NCI-H446 (cell line): ENCODE data around the gene DPP10.
"Not testable (repeated sequence)": the region's sequence is repeated elsewhere in the genome, so short reads cannot be mapped to it uniquely, and the experiment has no call there.

ENCODE experiments used
- DNase-seq, 2 experiments: peaks; one replicate each; lab custom pipeline; 2025; lab: John Stamatoyannopoulos, UW

DPP10 gene

GRCh38 chr2:114442510-114442909 lies at the start of gene DPP10:
Gene DPP10 (plus strand): TSS chr2:114442641.
- DNase-seq: no peak

GRCh38 chr2:114400890-114401289 lies 41.6 kb upstream of the DPP10 start:
- no peak for DNase-seq

DNA sequence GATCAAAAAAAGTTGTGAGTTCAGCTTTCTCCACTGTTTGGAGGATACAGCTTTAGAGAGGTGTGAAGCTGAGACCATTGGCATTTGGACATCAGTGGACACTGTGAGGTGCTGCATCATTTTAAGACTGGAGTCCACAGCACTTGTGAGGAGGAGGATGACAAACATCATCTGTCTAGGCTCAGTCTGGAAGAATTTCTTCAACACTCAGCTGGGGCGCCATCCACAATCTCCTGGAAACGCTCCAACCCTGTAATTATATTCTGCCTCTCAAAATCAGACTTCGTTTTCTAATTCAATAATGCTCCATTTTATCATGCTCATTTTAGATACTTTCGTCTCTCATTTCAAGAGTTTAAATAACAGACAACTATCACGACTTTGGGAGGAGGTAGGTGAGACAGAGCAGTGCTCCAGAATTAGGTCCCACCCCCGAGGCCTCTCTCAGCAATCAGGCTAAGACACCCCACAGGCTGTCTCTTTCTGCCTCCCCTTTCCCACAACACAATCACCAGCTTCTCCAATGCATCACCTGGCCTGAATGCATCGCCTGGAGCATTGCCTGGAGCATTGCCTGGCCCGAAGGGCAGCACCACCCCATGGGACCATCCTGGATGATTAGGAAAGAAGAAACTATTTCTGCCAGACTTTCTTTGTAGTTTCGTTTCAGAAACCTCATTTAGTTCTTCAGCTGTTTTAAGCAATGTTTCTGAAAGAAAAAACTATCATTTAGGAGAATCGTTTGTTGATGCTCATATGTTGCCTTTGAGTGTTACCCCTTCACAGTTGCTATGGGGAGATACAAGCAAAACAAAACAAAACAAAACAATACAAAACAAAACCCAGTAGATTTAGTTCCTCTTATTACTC lies 37.0 kb upstream of the DPP10 start:
- no peak for DNase-seq

DNA sequence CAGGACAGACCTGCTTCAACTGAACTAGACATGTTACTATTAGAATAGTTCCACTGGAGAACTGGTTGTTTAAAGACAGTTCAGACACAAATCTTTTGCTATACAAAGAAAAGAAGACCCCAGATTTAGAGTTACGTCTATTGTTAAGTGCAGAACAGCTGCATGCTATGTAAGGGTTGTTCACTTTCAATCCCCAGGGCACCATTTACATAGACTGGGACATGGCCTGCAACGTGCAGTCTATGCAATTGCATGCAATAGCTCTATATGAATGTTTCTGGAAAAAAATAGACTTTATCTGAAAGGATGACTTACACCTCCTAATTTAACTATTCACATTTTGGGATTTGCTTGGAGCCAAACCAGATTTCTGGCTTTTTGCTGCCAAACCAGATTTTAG lies 36.1 kb upstream of the DPP10 start:
- no peak for DNase-seq

DNA sequence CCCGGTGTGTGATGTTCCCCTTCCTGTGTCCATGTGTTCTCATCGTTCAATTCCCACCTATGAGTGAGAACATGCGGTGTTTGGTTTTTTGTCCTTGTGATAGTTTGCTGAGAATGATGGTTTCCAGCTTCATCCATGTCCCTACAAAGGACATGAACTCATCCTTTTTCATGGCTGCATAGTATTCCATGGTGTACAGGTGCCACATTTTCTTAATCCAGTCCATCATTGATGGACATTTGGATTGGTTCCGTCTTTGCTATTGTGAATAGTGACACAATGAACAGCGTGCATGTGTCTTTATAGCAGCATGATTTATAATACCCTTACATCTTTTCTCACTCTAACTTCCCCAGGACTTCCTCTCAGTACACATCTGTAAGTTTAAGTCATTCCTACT lies 35.1 kb upstream of the DPP10 start:
- not testable (repeated sequence) for DNase-seq

DNA sequence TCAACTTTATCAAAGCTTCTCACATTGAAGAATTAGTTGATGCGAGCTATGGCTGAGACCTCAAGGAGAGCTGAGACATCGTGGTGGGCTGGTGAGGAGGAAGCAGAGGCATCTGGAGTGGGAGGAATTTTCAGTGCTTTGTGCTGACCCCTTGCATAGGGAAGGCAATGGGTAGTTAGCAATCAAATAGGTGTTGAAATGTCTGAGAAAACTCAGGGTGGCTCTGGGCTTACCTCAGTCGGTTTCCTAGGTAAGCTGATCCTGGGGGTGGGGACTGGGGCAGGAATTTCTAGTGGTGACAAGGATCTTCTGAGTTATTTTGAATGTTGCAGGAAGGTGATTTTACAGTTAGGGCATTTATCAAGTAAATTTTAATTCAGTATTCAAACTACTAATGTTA lies 20.7 kb upstream of the DPP10 start:
- DNase-seq: no peak

- DNase-seq: no peak
These were observed 17.7 kb upstream of the DPP10 start for GRCh38 chr2:114424699-114425098.

- DNase-seq: no peak
These were observed 15.7 kb upstream of the DPP10 start for GRCh38 chr2:114426756-114427155.

GRCh38 chr2:114436329-114436728 lies 6.1 kb upstream of the DPP10 start:
- DNase-seq: no peak

DNA sequence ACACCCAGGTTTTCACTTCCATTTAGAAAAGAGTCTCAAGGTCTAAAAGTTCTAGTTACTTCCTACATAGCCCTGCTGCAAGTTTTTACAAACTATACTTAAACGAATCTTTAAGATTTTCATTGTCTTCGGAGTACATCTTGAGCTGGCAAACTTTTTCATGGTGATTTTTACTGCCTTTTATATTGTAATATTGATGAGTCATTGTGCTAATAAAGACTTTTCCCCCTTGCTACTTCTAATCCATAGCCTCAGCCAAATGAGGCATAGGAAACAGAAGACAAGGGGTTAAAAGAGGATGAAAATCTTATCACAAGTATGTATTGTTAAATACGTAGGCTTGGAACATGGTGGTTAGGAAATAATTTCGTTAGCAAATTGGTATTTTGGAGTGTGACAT lies 4.1 kb downstream of the DPP10 start:
- DNase-seq: no peak

- DNase-seq: no peak
These were observed 8.2 kb downstream of the DPP10 start for GRCh38 chr2:114450639-114451038.

DNA sequence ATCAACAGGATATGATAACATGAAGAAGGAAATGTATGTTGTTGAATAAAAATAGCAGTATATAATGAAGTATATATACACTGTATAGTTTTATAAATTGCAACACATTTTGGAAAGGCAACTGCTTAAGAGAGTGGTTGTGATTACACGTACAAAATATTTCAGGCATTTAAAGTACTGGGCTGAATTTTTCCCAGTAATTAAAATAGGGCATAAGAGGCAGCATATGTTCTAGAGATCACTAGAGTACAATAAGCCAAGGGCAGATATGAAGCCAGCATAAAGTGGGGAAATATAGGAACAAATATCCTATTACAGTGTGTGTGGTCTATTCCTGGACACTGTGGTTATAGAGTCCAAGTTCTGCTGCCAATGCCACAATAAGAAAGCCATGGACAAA lies 14.1 kb downstream of the DPP10 start:
- DNase-seq: no peak

GRCh38 chr2:114457956-114458355 lies 15.5 kb downstream of the DPP10 start:
- DNase-seq: no peak

DNA sequence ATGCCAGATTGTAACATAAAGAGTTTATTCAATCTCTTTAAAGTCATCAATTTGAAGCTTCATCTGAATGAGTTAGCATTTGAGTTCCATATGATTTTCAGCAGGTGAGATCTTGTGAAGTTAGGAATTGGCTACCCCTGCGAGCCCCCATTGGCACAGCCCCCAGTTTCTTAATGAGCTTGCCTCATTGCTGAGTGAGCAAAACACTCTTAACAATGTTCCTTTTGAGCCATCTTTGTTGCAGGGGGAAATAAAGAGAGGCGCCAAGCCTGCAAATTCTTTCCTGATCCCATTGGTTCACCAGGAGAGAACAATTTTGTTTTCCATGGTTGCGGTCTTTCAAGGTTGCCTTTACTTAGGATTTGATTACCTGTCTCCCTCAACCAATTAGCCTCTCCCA lies 18.7 kb downstream of the DPP10 start:
- no peak for DNase-seq

- no peak for DNase-seq
These were observed 22.7 kb downstream of the DPP10 start for GRCh38 chr2:114464961-114465706.

DNA sequence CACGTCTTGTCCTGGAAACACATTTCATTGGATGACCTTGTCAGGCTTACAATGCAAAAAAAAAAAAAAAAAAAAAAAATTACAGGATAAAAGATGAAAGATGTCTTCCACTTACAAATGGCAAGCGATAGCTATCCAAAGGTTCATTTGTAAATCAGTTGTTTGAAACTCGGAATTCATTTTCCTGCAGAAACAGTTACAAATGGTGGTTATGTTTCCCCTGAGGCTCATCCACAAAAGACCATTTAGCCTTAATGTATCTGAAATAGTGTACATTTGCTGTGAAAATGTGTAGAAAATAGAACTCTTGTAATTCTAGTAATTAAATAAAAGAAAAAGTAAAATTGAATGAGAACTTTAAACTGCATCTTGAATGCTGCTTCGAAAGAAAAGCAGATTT lies 25.9 kb downstream of the DPP10 start:
- no peak for DNase-seq

- DNase-seq: no peak
These were observed 29.8 kb downstream of the DPP10 start for GRCh38 chr2:114472246-114472645.

DNA sequence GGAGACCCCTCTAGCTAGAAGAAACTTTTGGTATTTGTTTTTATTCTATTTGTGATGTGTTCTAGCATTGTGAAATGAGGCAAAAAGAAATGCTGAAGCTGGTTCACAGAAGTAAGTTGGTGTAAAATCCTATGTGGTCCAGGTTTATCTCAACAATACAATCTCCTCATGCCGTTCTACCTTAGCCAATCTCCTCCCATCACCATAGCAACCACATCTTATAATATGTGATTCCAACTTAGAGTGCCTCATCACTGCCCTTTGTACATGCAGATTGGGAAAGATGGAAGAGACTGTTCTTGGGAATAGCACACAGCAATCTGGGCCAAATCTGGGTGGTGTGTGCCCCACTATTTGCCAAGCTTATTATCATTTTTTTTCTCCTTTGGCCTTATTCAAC lies 30.3 kb downstream of the DPP10 start:
- no peak for DNase-seq

GRCh38 chr2:114488841-114489530 lies 46.5 kb downstream of the DPP10 start:
- no peak for DNase-seq

DNA sequence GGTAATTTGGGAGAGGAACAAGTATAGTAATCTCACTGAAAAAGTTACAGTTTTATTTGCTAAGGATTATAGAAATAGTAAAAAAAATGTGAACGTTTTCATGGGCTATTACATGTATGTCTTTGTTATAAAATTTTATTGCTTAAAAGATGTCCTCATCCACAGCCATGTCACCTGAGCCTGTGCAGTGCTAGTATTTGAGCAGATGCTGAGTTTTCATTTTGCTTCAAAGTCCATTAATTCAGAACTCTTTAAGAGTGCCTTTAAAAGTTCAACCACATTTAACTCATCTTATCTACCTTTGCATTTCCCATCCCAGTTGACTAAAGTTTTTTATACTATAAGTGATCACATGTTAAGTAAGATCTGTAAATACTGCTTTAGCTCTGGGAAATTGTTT lies 52.6 kb downstream of the DPP10 start:
- DNase-seq: no peak

DNA sequence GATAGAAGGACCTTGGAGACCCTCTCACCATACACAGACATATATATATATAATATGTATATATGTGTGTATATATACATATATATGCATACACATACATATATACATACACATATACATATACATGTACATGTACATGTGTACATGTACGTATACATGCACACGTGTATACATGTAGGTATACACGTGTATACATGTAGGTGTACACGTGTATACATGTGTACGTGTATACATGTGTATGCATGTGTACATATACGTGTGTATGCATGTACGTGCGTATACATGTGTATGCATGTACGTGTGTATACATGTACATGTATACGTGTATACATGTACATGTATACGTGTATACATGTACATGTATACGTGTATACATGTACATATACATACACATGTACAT lies 54.5 kb downstream of the DPP10 start:
- no peak for DNase-seq

DNA sequence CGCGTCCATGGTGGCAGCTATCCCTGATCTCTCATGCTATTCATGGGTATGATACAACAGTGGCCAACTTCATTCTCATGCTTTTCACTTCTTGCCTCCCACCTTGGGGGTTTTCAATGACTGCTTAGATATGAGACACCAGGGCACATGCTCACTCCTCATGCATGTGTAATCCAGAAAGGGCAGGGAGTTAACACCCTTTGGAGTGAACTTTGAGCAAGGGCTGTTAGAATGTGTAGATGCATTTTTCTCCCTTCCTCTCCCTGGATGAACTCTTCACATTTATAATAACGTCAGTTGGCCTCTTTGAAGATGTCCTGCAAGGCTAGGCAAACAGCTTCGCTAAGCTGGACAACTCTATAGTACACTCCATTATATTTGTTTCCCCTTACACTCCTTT lies 56.7 kb downstream of the DPP10 start:
- no peak for DNase-seq

- no peak for DNase-seq
These were observed 65.3 kb downstream of the DPP10 start for GRCh38 chr2:114507744-114508143.
